ENCODE measurements around the gene CREB1. TPM values are rescaled to one million over a fixed set of nuclear protein-coding genes. Genes with fewer than 3 reads are reported as not detected.
A peak's percentile ranks its signal among the peaks of the same experiment; 100 is the strongest.

CREB1 gene
- total and polyA plus RNA-seq, 12 donors, result 3.2 to 77.8 (median 41.3) TPM

DNA sequence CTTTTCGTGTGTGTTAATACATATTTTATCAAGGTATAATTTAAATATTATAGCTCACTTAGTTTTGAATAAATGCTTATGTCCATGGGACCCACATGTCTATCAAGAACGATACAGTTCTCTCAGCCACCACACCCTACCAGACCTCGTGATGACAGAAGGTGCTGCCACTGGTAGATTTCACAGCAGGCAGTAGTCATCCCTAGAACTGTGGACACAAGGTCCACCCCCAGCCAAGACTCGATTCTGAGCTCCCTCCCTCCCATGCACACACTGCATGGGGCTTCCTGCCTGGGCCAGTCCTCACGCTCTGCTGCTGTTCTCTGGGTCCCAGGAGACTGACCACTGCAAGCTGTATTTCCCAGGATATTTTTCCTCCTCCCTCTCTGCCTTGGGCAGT lies 26.5 kb upstream of the CREB1 start:
- H3K4me3 ChIP-seq, result no peak overlapping the region
- no peaks in the 10 kb centered on the region for H3K9me3 ChIP-seq (replicated peaks in 1 of 3)
- TF ChIP-seq POLR2A (IDR thresholded peaks at IDR 0.05), result no peak
- TF ChIP-seq, protein P1, sequence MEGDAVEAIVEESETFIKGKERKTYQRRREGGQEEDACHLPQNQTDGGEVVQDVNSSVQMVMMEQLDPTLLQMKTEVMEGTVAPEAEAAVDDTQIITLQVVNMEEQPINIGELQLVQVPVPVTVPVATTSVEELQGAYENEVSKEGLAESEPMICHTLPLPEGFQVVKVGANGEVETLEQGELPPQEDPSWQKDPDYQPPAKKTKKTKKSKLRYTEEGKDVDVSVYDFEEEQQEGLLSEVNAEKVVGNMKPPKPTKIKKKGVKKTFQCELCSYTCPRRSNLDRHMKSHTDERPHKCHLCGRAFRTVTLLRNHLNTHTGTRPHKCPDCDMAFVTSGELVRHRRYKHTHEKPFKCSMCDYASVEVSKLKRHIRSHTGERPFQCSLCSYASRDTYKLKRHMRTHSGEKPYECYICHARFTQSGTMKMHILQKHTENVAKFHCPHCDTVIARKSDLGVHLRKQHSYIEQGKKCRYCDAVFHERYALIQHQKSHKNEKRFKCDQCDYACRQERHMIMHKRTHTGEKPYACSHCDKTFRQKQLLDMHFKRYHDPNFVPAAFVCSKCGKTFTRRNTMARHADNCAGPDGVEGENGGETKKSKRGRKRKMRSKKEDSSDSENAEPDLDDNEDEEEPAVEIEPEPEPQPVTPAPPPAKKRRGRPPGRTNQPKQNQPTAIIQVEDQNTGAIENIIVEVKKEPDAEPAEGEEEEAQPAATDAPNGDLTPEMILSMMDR (IDR thresholded peaks at IDR 0.05), result no peak
- no peak overlapping the region for H3K27ac ChIP-seq
- no peaks in the 10 kb centered on the region for H3K27me3 ChIP-seq
- 57 to 63% (median 61%) methylated on average over 5 of the region's 5 CpGs for WGBS, 4 donors
- no peaks in the 10 kb centered on the region for H3K36me3 ChIP-seq (replicated peaks in 1 of 2)
- peaks cover 0 to 17% of the 10 kb centered on the region in 2 donors for H3K4me1 ChIP-seq (replicated peaks in 1 of 2)
- intact Hi-C loops (cut with DNase I), result no loop called here
- peak in 2 of 7 donors; percentile 16 to 25 for DNase-seq

DNA sequence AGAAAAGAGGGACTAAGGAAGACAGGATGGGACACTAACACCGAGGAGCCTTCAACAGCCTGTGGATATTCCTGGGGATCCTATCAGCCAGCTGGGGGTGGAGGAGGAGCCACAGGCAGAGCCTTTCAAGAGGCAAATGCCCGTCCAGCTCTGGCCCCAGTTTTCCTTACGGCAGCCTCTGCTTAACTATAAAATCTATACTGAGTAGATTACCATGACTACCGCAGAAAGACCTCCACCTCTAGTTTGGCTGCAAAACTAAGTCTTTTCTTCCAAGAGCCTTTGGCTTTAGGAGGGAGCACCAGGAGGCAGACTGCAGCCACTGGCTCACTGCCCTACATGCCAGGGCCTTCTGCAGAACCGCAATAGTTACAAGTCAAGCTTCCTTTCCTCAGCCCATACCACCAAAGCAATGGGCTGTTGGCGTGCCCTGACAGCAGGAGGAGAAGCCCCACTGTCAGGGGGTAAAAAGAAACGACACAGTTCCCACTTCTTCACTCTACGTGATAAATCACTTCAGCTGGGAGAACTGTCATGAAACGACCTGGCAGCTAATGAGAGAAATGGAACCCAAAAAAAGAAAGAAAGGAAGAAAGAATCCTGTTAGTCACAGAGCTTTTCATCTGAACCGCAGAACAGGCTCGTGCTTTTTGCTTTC lies 25.1 kb upstream of the CREB1 start:
- H3K9me3 ChIP-seq (replicated peaks in 1 of 3), result no peaks in the 10 kb centered on the region
- intact Hi-C loops (cut with DNase I), result no loop called here
- no peaks in the 10 kb centered on the region for H3K36me3 ChIP-seq (replicated peaks in 1 of 2)
- DNase-seq, result no peak
- H3K27ac ChIP-seq, result no peak overlapping the region
- no peaks in the 10 kb centered on the region for H3K27me3 ChIP-seq
- H3K4me3 ChIP-seq, result no peak overlapping the region
- TF ChIP-seq, protein P1 (IDR thresholded peaks at IDR 0.05), result no peak
- TF ChIP-seq POLR2A (IDR thresholded peaks at IDR 0.05), result no peak
- 59 to 67% (median 64%) methylated on average over 10 to 11 of the region's 11 CpGs for WGBS, 4 donors
- H3K4me1 ChIP-seq (replicated peaks in 1 of 2), result peaks cover 0 to 17% of the 10 kb centered on the region in 2 donors

DNA sequence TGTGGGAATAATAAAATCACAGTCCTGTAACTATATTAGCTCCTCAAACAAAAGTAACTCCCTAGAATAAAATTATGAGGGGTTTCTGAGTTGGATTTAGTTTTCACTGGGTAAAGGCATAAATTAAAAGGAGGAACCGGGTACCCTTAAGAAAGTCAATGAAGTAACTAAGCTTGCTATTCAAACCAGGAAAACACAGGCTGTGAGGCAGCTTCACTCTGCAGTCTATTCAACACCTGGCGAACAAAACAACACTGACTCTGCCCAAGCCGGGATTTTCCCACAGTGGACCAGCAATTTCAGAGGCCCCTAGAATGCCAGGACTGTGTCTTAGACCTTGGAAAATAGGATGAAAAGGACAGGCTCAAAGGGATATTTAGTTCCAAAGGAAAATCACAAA lies 24.6 kb upstream of the CREB1 start:
- WGBS, 4 donors, result 57 to 67% (median 66%) methylated on average over 3 of the region's 3 CpGs

DNA sequence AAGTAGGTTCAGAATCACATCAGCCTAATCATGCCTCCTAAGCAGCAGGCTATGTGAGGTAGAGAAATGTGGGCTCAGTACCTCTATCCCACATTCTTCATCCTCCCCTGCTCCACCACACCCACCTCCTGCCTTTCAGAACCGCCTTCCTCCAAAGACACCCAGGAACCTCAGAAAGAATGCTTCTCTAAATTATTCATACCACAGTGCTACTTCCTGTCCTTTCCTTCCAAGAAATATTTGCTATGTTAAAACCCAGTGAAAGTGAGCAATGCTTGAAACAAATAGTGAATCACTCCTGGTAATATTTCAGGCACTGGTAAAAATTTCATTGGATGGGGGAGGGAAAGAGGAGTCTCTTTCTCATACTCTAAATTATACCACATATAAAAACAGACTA lies 24.0 kb upstream of the CREB1 start:
- Histone ChIP-seq H3K27ac (peak overlapping the region in 1 of 5 donors; percentile 48), H3K27me3 (no peaks in the 10 kb centered on the region), H3K4me3 (no peak overlapping the region), H3K9me3 (replicated peaks in 1 of 3) (no peaks in the 10 kb centered on the region), H3K36me3 (replicated peaks in 1 of 2) (no peaks in the 10 kb centered on the region), H3K4me1 (replicated peaks in 1 of 2) (peaks cover 0 to 17% of the 10 kb centered on the region in 2 donors)
- DNase-seq, result no peak
- intact Hi-C loops (cut with DNase I), result no loop called here
- WGBS, 4 donors, result 36 to 45% (median 41%) methylated on average over 1 of the region's 1 CpG
- TF ChIP-seq, protein P1 (IDR thresholded peaks at IDR 0.05), result no peak
- TF ChIP-seq POLR2A (IDR thresholded peaks at IDR 0.05), result no peak

More for the DNA sequence above, 24.6 kb upstream of the CREB1 start:
- TF ChIP-seq, protein P1 (IDR thresholded peaks at IDR 0.05), result no peak
- TF ChIP-seq POLR2A (IDR thresholded peaks at IDR 0.05), result no peak
- intact Hi-C loops (cut with DNase I), result no loop called here
- no peak for DNase-seq
- Histone ChIP-seq H3K27me3 (no peaks in the 10 kb centered on the region), H3K27ac (peak overlapping the region in 1 of 5 donors; percentile 48), H3K4me1 (replicated peaks in 1 of 2) (peaks cover 0 to 17% of the 10 kb centered on the region in 2 donors), H3K4me3 (no peak overlapping the region), H3K9me3 (replicated peaks in 1 of 3) (no peaks in the 10 kb centered on the region), H3K36me3 (replicated peaks in 1 of 2) (no peaks in the 10 kb centered on the region)

All from adrenal gland (tissue), 12 donors.